ENCODE results near the gene ENO1.

The ENO1 gene

GRCh38 chr1:8908388-8909151, 30.1 kb upstream of the ENO1 start (continued):
- TF ChIP-seq BACH2 (CRISPR knock-in tag; IDR thresholded peaks at IDR 0.05; ENCODE audit: borderline replicate concordance) (no peak), TCF4 (CRISPR knock-in tag; IDR thresholded peaks at IDR 0.05; ENCODE audit: borderline replicate concordance) (no peak), ZNF8 (CRISPR knock-in tag; IDR thresholded peaks at IDR 0.05) (no peak), ISL1 (CRISPR knock-in tag; IDR thresholded peaks at IDR 0.05) (no peak), ZNF70 (CRISPR knock-in tag; IDR thresholded peaks at IDR 0.05) (no peak)

GRCh38 chr1:8905582-8906191, 27.2 kb upstream of the ENO1 start:
- ATAC-seq, result no peak
- no peak for TF ChIP-seq ZNF70 (CRISPR knock-in tag; IDR thresholded peaks at IDR 0.05)
- TF ChIP-seq TCF4 (CRISPR knock-in tag; IDR thresholded peaks at IDR 0.05; ENCODE audit: borderline replicate concordance), result no peak
- no peak for TF ChIP-seq OSR1 (CRISPR knock-in tag; IDR thresholded peaks at IDR 0.05)
- no peak for TF ChIP-seq SNAI2 (CRISPR knock-in tag; IDR thresholded peaks at IDR 0.05)
- TF ChIP-seq CREB5 (CRISPR knock-in tag; IDR thresholded peaks at IDR 0.05; ENCODE audit: low read depth), result no peak
- no peak for TF ChIP-seq PPARA (CRISPR knock-in tag; IDR thresholded peaks at IDR 0.05; ENCODE audit: borderline replicate concordance)
- TF ChIP-seq TSHZ2 (CRISPR knock-in tag; IDR thresholded peaks at IDR 0.05), result no peak
- no peak for TF ChIP-seq GLIS3 (CRISPR knock-in tag; IDR thresholded peaks at IDR 0.05)
- TF ChIP-seq ZFP30 (CRISPR knock-in tag; IDR thresholded peaks at IDR 0.05), result no peak
- TF ChIP-seq ZNF8 (CRISPR knock-in tag; IDR thresholded peaks at IDR 0.05), result no peak

- TF ChIP-seq ZFP3 (CRISPR knock-in tag; IDR thresholded peaks at IDR 0.05) (no peak), BACH2 (CRISPR knock-in tag; IDR thresholded peaks at IDR 0.05; ENCODE audit: borderline replicate concordance) (no peak), ARNTL (CRISPR knock-in tag; IDR thresholded peaks at IDR 0.05; ENCODE audit: borderline replicate concordance, low read depth) (no peak), ESRRG (CRISPR knock-in tag; IDR thresholded peaks at IDR 0.05) (no peak), GLIS3 (CRISPR knock-in tag; IDR thresholded peaks at IDR 0.05) (no peak), TCF4 (CRISPR knock-in tag; IDR thresholded peaks at IDR 0.05; ENCODE audit: borderline replicate concordance) (no peak), SNAI2 (CRISPR knock-in tag; IDR thresholded peaks at IDR 0.05) (0 out of 2 replicates have a peak, but pooled peaks have one; percentile 13), ISL1 (CRISPR knock-in tag; IDR thresholded peaks at IDR 0.05) (peak; percentile 65; the same call in 1 of the 2 replicates)
- ATAC-seq, result peak; percentile 96
These were observed 25.6 kb upstream of the ENO1 start for GRCh38 chr1:8903908-8904650.

- ATAC-seq, result peak; percentile 41
- TF ChIP-seq ZNF70 (CRISPR knock-in tag; IDR thresholded peaks at IDR 0.05) (no peak), PATZ1 (CRISPR knock-in tag; IDR thresholded peaks at IDR 0.05; ENCODE audit: borderline replicate concordance) (no peak), TSHZ2 (CRISPR knock-in tag; IDR thresholded peaks at IDR 0.05) (no peak), ZFP3 (CRISPR knock-in tag; IDR thresholded peaks at IDR 0.05) (no peak), RARB (CRISPR knock-in tag; IDR thresholded peaks at IDR 0.05) (no peak), ZNF8 (CRISPR knock-in tag; IDR thresholded peaks at IDR 0.05) (no peak), POU6F1 (CRISPR knock-in tag; IDR thresholded peaks at IDR 0.05; ENCODE audit: borderline replicate concordance, low read depth) (no peak), PPARA (CRISPR knock-in tag; IDR thresholded peaks at IDR 0.05; ENCODE audit: borderline replicate concordance) (no peak), ESRRG (CRISPR knock-in tag; IDR thresholded peaks at IDR 0.05) (no peak), CSRNP3 (CRISPR knock-in tag; IDR thresholded peaks at IDR 0.05) (no peak), ISL1 (CRISPR knock-in tag; IDR thresholded peaks at IDR 0.05) (no peak)
These were observed 24.9 kb upstream of the ENO1 start for GRCh38 chr1:8903410-8903809.

Measured in SK-N-SH treated with all-trans-retinoic acid at 6 μM for 48 hours (cell line).